Keratinocyte (primary cell): ENCODE measurements around the gene TCTN1.

Source experiments
- EZH2 ChIP-seq: IDR thresholded peaks from one replicate; pipeline ENCODE4 v1.6.1; 2012; ENCODE audit warnings: inconsistent platforms, mild to moderate bottlenecking, low read length, moderate library complexity
- TF ChIP-seq, protein P1 (sequence below), 3 experiments: IDR thresholded peaks in 1 of 3; conservative IDR thresholded peaks in 1 of 3; optimal IDR thresholded peaks in 1 of 3; 2 replicates in 2 of 3; 3 replicates in 1 of 3; pipeline versions ENCODE3 to v1.5.1; 2011; ENCODE audit warnings: low read length in 3 of 3, mild to moderate bottlenecking in 3 of 3, moderate library complexity in 2 of 3, control low read depth in 1 of 3, inconsistent platforms in 1 of 3; ENCODE audit not compliant: insufficient read depth in 2 of 3; ENCODE audit errors: extremely low read depth in 1 of 3

DNA sequence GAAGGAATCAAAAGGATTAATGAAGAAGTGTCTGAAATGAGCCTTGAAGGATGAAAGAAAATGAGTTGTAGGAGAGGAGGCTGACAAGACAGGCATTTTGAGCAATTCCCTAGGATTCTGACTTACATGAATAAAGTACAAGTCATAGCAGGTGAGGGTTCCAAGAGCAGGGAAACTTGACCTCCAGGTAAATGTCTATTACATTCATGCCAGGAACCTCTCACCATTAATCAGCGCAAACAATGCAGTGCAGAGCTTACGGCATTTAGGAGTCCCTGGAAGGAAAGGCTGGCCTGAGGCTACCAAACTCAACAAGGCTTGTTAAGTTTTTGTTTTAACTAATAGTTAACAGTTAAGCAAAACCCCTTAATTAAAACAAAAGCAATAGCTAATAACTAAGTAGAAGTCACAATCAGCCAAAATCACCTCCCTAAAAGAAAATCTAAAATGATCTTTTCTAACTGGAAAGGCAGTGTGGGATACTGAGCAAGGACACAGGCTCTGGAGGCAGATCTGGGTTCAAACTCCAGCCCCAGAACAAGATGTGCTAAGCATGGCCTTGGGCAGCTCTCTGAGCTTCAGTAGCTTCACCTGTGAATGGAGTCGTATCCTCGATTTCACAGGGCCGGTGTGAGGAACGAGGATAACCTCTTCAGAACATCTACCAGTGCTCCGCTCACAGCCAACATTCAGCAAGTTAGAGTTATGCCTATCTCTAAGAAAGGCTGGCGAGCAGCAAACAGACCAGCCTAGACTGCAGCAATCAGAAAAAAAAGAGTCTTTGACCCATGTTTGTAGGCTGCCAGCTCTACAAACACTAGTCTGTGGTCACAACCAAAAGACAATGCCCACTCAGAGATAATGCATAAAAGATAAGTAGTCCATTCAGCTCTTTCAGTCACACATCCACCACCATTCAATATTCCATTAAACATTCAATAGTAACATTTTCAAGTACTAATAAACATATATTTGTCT lies 47.7 kb upstream of the TCTN1 start:
- TF ChIP-seq, protein P1, sequence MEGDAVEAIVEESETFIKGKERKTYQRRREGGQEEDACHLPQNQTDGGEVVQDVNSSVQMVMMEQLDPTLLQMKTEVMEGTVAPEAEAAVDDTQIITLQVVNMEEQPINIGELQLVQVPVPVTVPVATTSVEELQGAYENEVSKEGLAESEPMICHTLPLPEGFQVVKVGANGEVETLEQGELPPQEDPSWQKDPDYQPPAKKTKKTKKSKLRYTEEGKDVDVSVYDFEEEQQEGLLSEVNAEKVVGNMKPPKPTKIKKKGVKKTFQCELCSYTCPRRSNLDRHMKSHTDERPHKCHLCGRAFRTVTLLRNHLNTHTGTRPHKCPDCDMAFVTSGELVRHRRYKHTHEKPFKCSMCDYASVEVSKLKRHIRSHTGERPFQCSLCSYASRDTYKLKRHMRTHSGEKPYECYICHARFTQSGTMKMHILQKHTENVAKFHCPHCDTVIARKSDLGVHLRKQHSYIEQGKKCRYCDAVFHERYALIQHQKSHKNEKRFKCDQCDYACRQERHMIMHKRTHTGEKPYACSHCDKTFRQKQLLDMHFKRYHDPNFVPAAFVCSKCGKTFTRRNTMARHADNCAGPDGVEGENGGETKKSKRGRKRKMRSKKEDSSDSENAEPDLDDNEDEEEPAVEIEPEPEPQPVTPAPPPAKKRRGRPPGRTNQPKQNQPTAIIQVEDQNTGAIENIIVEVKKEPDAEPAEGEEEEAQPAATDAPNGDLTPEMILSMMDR (optimal IDR thresholded peaks at IDR 0.05 in 1 of 3, IDR thresholded peaks at IDR 0.05 in 1 of 3, conservative IDR thresholded peaks at IDR 0.05 in 1 of 3; ENCODE audit: extremely low read depth in 1 of 3, insufficient read depth in 2 of 3, low read length in 3 of 3): no peak
- no peak for TF ChIP-seq EZH2
